Stimulated activated CD8-positive, alpha-beta memory T cell treated with anti-CD3 and anti-CD28 coated beads, Interleukin-12 subunit alpha, Interleukin-12 subunit beta, amount 100 ng/mL, for 24 hours (primary cell): ENCODE results near the gene TTLL5.
"Not testable (repeated sequence)": the region's sequence is repeated elsewhere in the genome, so short reads cannot be mapped to it uniquely, and the experiment has no call there.

Source experiments
- DNase-seq: peaks from one replicate; pipeline ENCODE4 v3.0.0-alpha.2; 2020; ENCODE audit errors: extremely low read depth

TTLL5 gene

GRCh38 chr14:75831952-75832351 lies 170.9 kb downstream of the TTLL5 start:
- no peak for DNase-seq

DNA sequence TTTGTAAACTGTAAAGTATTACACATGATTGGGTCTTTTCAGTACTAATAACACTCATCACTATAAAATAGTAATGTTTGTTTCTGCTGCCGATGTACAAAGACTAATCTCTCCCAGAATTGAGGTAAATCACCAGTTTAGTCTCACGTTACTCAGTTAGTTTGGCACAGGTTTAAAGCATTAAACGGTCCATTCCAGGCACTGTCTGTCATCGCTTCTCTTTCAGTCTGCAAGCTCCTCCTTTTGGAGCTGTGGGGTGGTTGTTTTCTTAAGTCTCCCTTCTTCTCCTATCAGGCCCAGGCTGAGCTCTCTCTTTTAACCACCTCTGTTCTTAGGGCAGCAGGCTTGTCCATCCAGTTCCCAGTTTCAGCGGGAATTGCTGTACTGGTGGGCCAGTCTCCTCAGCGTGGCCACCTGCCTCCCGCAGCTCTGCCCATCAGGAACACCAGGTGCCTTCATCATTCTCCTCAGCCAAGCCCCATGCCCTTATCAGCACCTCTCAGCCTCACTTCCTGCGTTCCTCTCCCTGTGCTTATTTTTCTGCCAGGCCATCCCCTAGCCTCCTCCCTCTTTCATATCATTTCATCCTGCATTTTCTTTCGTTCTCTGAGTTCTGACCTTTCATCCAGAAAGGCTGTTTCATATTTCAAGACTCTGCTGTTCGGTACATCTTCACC lies 171.7 kb downstream of the TTLL5 start:
- DNase-seq: no peak

DNA sequence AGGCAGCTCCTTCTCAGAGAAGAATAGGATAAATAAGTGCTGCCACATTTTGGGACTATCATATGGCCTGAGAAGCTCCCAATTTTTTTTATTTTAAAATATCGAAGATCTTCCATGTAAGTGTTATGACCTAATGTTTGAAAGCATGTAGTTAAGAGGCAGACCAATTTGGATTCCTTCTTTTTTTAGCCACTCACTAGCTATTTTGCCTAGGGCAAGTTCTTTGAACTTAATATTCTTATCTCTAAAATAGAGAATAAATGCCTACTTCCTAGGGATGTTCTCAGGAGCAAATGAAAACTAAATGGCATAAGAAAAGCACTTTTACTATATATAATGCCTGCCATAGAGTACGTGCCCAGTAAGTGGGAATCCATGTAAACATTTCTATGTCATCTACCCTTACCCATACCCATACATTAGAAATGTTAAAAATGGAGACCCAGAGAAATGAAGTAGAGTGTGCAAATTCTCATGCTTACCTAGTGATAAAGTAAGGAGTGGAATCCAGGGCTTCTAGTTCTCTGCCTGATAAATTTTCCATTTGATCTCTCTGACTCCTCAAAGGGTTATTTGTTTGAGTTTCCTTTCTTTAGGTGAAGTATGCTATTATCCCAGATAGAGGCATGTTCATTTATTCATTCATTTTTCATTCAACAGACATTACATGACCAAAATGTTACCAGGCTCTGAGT lies 172.4 kb downstream of the TTLL5 start:
- no peak for DNase-seq

DNA sequence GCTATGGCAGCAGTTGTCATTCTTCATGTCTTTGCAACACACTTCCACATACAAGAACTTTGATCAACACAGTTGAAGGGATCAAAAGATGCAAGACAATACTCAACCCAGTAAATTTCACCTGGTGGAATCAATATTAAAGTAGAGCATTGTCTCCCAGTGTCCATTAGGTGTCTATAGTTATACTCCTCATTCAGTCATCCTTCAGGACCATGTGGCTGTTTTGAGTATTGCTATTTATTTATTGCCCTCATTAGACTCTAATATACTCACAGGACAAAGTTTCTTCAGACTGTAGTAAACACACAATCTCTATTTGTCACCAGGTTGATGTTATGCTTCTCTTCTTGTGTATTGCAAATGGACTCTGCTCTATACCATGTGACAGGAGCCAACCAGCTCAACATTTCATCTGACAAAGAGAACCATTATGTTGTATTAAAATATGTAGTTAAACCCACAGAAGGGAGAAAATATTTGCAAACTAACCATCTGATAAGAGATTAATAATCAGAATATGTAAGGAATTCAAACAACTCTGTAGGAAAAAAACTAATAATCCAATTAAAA lies 174.2 kb downstream of the TTLL5 start:
- DNase-seq: no peak

- DNase-seq: no peak
Measured at GRCh38 chr14:75835737-75836136, 174.7 kb downstream of the TTLL5 start.

- no peak for DNase-seq
Measured at GRCh38 chr14:75837151-75837787, 176.2 kb downstream of the TTLL5 start.

DNA sequence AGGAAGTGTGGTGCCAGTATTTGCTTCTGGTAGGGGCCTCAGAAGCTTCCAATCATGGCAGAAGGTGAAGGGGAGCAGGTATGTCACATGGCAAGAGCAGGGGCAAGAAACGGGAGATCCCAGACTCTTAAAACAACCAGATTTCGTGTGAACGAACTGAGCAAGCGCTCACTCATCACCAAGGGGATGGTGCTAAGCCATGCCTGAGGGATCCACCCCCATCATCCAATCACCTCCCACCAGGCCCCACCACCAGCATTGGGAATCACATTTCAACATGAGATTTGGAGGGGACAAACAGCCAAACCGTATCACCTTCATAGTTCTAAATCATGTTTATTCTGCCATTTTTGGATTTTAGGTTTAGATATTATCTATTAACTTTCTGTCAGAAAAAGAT lies 179.9 kb downstream of the TTLL5 start:
- no peak for DNase-seq

GRCh38 chr14:75842551-75842950 lies 181.5 kb downstream of the TTLL5 start:
- no peak for DNase-seq

DNA sequence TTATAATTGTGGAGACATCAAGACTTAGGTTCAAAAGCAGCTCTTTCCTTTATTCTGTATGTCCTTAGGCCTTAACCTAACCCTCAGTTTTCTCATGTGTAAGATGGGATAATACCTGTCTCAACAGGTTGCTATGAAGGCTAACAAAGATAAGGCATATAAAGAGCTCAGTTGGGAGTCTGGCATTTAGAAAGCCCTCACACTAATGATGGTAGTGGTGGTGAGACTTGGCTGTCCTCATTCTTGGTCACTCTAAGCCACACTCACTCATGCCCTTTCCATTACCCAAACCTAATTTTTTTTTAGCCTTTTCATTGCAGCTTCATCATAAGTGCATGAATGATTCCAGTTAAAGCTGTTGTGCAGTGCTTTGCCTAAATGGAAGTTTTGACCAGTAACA lies 183.4 kb downstream of the TTLL5 start:
- no peak for DNase-seq

DNA sequence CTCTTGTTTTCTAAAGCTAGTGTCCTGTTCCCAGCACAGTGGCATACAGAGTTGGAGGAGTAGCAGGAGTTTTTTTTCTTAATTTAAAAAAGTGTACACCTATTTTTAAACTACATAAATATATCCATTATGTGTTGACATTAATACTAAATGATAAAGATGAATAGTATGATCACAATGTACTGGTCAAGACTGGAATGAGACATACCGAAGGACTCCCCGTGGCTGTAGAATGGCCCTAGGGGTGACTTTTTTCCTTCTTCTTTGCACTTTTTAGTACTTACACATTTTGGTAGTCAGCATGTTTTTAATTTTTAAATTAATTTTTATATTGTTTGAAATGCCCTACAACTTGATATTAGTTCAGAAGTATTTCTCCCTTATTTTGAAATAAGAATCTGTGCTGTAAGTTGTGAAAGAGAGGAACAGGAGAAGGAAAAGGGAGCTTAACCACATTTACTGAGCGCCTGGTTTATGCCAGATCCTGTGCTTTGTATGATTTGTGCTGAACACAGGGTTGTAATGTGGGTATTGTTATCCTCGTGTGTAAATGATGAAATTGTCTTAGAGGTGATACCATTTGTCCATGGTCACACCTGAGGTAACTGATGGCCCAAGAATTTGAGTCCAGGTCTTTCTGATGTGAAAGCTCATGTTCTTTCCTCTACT lies 184.2 kb downstream of the TTLL5 start:
- no peak for DNase-seq

DNA sequence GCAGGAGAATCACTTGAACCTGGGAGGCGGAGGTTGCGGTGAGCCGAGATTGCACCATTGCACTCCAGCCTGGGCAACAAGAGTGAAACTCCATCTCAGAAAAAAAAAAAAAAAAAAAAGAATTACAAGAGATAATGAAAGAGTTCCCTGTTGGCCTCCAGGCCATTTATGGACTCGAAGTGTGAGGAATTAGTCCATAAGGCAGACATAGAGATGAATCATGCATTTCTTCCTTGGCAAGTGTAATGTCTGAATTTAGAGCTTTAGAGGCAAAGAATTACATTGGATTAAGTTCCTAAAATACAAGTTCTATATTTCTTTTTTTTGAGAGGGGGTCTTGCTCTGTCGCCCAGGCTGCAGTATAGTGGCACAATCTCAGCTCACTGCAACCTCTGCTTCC lies 185.6 kb downstream of the TTLL5 start:
- DNase-seq: not testable (repeated sequence)

GRCh38 chr14:75847584-75847983 lies 186.5 kb downstream of the TTLL5 start:
- no peak for DNase-seq

DNA sequence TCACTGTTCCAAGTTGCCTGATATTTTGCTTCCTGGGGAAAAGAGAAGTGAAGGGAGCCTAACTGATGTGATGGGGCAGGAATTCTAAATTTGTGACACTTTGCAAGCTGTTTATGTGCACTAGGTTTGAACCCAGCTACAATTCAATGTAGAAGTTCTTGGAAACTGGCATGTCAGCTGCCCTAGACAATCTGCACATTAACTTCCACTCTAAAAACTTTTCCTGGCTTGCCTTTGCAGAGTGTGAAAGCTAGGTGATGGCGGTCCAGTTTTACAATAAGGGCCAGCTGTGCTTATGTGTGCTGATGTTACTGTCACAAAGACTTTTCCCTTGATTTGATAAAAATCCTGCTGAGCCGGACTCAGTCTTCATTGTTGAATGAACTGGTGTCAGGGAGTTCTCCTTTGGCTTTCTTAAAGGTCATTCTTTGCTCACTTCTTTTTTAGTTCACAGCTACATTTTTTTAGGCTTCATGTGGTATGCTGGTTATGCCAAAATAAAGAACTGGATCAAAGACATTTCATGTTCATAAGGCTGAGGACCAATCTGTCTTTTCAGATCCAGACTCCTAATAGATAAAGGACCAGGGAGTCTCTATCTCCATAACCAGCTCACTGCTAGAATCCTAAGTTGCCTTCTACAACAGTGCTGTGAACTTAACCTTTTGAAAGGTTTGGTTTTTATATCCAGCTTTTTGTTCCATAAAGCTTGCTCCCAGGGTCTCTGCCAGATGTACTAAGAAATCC lies 187.3 kb downstream of the TTLL5 start:
- DNase-seq: no peak

DNA sequence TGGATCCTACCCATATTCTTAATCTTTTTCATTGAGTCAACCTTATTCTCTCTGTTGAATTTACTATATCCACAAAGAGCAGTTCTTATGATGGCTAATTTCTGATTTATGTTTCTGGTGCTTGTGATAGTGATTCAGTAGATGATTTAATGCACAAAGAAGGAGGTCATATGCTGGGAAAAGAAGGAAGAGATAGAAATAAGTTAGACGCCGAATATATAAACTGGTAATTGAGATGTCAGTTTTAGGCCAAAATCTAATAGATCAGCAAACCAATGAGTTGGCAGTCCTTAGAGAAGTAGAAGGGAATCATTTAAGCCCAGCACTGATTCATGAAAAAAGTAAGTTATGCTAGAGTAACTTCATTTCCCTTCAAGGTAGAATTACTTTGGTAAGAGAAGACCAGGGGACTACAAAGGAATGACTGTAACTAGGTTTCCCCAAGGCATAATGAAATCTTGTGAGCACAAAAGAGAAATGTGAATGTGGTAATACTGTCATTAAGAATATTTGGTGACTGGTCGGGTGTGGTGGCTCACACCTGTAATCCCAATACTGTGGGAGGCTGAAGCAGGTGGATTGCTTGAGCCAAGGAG lies 188.4 kb downstream of the TTLL5 start:
- no peak for DNase-seq

GRCh38 chr14:75851574-75851866 lies 190.5 kb downstream of the TTLL5 start:
- no peak for DNase-seq

DNA sequence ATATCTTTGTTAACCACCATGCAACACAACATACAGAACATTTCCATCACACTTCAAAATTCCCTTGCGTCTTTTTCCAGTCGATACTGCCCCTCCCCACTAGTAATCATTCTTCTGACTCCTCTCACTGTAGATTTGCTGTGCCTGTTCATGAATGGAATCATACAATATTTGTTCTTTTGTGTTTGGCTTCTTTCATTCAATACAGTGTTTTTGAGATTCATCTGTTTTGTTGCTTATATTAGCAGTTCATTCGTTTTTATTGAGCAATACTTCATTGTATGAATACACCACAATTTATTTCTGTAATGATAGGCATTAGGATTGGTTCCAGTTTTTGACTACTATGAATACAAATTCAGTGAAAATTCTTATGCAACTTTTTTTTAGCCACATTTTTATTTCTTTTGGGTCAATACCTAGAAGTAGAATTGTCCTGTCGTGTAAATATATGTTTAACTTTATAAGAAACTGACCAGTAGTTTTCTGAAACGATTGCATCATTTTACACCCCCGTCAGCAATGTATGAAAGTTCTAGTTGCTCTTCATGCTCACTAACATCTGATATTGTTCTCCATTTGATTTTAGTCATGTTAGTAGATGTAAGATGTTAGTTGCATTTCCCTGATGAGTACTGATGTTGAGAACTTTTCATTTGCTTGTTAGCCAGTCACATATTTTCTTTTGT lies 193.2 kb downstream of the TTLL5 start:
- DNase-seq: no peak

DNA sequence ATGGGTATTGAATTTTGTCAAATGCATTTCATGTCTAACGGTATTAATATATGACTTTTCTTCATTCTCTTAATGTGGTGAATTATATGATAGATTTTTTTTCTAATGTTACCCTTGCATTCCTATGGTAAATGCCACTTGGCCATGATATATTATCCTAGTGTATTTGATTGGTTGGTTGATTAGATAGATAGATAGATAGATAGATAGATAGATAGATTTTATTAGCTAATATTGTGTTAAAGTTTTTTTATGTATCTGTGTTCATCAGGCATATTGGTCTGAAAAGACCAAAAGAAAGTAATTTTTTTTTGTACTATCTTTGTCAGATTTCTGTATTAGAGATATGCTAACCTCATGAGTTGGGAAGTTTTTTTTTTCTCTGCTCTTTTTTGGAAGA lies 196.2 kb downstream of the TTLL5 start:
- DNase-seq: no peak

GRCh38 chr14:75858362-75858761 lies 197.3 kb downstream of the TTLL5 start:
- DNase-seq: no peak

- no peak for DNase-seq
Measured at GRCh38 chr14:75859746-75860145, 198.7 kb downstream of the TTLL5 start.

GRCh38 chr14:75860561-75861160 lies 199.6 kb downstream of the TTLL5 start:
- DNase-seq: no peak
